HG03097 (cell line): ENCODE data around the gene STX19.

Source experiments
- ATAC-seq: cut with Tn5 transposase; IDR thresholded peaks from one replicate; pipeline ENCODE4 v1.9.1; 2021; ENCODE audit not compliant: unreplicated experiment, low FRiP score

The STX19 gene

DNA sequence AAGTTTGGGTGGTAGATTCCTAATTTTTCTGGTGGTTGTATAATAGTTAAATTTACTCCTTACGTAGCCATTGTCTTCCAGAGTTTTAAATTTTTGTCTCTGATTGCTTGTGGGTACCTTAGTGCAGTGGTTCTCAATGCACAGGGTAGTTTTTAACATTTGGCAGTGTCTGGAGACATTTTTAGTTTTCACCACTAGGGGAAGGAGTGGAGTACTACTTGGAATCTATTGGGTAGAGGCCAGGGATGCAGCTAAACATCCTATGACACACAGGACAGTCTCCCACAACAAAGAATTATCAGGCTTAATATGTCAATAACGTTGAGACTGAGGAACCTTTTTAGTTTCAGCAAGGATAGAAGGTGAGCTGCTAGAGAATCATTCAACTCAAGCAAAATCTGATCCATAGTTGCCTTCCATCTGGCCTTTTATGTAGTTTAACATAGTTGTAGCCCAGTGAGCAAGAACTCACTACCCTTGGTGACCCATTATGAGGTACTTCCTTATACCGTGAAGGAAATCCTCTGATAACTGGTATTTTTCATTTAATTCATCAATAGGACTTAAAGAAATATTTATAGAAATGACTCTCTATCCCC lies 8.6 kb upstream of the STX19 start:
- ATAC-seq, result no peak

DNA sequence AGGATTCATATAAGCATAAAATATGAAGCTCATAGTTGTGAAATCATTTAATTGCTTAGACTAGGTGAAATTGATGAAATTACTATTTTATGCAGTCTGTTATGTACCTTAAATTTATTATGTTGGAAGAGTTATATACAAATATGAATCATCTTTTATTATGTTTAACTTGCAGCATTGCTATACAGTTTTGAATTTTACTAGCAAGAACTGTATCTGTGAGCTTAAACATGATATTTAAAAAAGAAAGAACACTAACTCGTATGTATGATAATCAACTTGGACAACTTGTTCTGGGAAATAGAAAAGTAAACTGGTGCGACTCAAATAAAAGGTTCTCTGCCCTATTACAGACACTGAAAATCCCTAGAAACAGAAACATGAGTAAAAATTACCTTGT lies 1.8 kb downstream of the STX19 start:
- ATAC-seq, result no peak

DNA sequence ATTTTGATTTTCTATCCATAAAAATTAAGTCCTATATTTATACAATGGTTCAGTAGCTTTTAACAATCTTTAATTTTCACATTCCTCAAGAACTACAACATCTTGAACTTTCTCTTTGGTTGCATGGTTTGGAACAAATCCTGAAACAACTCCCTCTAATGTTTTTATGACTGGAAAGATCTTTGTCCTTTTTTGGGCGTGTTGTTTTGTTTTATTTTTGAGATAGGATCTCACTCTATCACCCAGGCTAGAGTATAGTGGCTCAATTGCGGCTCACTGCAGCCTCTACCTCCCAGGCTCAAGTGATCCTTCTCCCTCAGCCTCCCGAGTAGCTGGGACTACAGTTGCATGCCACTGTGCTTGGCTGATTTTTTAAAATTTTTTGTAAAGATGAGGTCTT lies 4.0 kb downstream of the STX19 start:
- no peak for ATAC-seq

DNA sequence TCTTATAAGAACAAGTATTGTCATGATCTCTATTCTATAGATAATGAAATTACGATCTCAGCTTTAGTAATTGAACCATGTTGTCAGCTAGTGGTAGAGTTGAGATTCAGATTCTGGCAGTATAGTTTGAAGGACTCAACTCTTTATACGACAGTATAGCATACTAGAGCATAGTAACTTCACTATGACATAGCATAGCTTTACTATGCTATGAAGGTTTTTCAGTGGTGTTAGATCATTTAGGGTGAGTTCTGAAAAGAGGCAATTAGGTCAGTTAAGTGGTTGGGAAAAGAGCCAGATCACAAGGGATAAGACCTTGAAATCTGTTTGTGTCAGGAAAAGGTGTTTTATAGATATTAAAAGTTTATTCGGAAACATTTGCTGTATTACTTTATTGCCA lies 8.1 kb downstream of the STX19 start:
- ATAC-seq, result no peak

DNA sequence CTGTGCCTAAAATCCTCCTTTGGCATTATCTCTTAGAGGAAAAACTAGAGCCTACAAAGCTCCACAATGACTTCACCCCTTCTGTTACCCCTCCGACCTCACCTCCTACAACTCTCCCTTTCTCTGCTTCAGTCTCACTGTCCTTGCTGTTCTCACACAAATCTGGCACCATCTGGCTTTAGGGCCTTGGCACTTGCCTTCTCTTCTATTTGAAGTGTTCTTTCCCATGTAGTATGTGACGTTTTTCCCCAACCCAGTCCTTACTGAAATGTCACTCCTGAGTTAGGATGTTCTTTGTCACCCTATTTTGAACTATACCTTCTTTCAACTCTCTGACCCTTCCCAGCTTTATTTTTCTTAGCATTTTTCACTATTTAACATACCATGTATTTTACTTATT lies 8.7 kb downstream of the STX19 start:
- no peak for ATAC-seq

DNA sequence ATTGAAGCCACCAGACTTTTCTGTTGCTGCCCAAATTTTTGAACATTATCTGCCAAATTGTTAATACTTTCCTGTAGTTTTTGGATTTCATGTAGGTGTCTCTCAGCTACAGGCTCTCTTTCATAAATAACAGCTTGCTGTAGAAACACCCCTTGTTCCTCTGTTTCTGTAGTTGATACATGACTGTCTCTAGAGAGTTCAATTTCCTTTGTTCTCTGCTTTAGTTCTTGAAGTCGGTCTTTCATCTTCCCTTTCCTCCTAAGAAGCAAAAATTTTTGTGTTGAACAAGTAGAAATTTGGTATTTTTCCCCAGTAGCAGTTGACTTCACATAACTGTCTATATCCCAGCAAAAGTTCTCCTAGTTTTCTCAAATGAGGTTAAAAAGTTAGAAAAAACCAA lies 13.4 kb downstream of the STX19 start:
- no peak for ATAC-seq

DNA sequence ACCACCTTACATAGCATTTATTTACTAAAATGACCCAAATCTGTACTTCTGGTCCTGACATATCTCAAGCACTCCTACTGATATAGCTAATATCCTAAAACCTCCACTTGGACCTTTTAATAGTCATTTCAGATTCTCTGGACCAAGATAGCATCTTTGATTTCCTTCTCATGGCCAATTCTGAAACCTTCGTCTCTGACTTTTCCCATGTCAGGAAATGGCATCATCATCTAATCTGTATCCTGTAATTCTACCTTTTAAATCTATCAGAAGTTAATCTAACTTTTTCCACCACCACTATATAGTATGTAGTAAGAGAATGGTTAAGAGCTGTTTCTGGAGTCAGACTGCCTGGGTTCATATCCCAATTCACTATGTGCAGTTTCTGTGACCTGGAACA lies 16.2 kb downstream of the STX19 start:
- no peak for ATAC-seq

DNA sequence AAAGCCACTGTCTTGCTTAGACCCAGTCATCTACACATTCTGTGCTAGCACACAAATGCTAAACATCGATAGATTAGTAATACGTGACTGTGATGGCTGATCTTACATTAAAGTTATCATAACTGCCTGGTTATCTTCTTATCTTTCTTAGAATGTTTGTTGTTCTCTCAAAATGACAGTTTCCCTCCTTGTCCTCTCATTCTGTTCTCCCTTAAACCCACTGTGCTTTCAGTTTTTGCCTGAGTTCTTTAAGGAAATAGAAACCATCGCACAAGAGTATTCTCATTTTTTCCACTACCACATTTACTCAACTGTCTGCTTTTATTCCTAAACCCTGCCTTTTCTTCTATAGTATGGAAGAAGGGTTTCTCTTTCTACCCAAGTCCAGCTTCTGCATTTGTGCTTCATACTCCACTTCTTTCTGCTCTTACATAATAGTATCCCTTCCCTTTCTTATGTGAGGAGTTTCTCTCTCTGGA lies 17.1 kb downstream of the STX19 start:
- ATAC-seq, result no peak

DNA sequence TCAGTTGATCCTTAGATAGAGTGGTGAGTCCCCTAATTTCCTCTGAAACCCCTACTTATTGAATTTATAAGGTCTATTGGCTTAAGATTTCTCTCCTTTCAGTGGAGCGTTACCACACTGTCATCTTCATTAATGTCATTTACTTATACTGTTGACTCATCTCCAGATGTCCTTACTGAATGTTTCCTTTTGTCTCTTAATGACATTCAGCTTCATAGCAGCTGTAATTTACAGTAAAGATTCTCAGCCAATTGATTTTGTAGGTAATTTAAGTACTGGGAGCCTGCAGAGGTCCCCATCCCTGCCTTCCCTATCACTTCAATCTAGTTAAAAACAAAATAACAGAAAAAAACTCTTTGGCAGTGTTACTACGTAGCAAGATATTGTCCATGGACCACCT lies 18.8 kb downstream of the STX19 start:
- ATAC-seq, result no peak

DNA sequence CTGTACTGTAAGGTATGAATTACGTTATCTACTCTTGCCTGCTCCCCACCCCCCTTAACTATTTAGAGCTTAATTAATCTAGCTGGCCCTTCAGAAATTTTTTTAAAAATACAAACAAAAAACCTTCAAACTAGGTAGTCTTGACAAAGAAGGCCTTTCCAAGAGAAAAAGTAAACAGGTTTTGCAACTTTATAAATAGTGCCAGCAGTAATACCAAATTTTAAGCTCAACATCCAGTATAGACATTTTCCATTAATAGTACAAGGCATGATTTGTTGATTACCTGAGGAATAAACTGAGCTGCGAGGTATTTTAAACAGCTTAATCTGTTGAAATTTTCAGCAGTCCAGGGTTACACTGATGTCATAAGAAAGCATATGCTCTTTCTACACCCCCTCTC lies 20.1 kb downstream of the STX19 start:
- no peak for ATAC-seq

DNA sequence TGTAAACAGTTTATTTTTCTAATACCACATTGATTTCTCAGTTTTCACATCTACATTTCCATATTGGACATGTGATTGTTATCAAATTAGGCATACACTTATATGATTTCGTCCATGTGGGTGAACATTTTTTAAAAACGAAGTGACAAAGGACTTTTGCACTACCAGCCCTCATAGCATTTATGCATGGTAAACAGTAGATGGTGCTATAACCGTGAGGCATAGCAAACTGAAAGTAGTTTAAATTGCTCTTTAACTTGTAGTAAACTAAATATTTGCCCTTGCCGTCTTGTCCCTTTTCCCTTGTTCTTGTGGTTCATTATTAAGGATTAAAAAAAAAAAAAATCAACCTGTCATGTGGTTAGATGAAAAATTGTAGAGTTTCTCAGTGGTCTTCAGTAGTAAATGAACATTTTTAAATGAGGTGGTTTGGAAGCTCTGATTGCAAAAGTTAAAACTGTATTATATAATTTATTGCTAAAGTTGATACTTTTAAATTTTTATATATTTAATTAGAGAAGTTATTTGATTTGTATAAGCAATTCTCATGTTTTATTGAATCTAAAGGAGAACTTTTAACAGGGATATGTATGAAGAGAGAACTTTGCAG lies 24.0 kb downstream of the STX19 start:
- peak; percentile 93 for ATAC-seq

DNA sequence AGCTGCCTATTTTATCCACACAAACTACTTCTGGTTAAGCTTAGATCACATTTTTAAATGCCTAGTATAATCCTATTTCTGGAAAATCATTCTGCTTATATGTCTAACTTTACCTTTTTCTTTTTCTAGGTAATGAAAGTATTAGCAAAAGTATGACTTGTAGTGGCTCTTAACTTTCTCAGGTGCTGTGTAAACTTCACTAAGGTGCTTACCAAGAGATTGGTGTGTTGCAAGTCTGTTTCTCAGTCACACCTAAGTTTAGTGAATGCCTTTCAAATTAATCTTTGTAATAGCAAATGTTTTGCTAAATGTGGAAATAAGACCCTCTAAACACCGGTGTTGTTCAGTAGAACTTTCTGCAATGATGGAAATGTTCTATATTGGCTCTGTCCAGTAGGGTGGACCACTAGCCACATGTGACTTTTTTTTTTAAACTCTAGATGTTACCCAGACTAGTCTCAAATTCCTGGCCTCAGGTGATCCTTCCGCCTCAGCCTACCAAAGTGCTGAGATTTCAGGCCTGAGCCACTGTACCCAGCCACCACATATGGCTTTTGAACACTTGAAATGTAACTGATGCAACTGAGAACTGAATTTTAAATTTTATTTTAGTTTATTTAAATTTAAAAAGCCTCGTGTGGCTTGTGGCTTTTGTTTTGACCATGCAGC lies 26.4 kb downstream of the STX19 start:
- no peak for ATAC-seq

DNA sequence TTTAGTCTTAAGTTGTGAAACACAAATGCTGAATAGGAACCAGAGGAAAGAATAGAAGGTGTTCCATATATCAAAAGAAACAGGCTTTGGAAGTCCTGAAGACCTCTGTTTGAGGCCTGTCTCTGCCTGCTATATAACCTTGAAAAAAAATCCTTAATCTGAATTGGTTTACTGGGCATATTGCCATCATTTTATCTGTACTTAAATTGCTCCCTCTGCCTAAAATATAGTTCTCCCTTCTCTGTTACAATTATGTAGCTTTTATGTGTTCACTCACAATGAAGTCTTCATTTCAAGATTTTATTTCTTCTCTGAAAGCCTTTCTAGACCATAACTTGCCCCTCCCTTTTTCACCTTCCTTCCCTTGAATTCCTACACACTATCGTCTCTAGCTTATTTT lies 27.2 kb downstream of the STX19 start:
- ATAC-seq, result no peak

DNA sequence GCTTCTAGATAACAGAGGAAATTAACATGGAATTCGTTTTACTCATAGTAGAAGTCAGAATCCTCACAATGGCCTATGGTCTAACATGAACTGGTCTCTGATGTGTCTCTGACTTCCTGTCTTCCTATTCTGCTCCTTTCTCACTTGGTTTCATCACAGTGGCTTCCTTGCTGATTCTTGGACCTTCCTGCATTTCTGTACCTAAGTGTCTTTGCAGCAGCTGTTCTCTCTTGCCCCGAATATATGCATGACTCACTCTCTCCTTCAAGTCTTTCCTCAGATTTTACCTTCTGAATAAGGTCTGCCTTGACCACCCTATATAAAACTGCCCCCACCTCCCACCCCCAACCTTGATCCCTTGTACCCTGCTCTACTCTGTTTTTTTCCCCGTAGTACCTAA lies 34.3 kb downstream of the STX19 start:
- ATAC-seq, result no peak

DNA sequence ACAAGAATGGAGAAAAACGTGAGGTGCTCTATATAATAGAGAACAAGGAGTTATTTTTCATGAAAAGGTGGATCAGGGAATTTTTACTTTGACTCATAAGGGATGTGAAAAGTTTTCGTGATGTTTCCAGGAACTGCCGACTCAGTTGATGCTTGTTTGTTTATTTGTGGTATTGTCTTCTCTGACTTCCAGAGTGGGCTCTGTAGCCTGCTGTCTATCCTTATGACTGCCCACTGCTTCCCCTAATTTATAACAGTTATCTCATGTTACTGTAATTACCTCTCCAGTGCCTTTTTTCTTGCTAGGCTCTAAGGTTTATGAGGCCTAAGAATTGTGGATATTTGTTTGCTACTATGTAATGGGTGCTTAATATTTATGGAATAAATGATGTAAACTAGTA lies 36.2 kb downstream of the STX19 start:
- ATAC-seq, result no peak

DNA sequence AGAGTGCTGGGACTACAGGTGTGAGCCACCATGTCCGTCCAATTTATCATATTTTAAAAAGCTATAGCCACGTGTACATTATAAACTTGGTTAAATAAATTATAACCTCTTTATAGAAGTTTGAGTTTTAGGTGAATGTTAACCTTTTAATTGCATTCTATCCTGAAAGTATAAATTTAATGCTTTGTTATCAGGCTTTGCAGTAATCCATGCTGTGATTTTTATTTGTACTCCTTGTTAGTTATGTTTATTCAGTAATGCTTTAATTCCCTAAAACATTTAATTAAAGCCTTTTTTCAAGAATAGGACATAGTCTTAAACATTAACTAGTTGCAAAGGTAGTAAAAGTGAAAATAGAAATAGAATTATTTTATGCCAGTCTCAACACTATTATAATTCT lies 36.8 kb downstream of the STX19 start:
- no peak for ATAC-seq

DNA sequence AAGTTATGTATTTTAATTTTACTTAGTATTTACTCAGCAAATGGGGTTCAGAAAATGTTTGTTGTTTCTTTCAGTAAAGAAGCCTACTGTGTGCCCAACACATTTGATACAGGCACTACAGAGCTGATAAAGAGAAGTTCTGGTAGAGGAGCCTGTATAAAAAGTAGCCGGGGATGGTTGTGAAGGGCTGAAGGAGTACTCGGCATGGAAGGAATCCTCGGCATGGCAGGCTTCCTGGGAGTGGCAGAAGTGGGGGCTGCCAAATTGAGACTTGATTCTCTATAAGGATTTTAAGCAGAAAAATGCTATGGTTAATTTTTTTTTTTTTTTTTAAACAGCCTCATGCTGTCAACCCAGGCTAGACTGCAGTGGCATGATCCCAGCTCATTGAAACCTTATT lies 39.2 kb downstream of the STX19 start:
- ATAC-seq, result no peak

DNA sequence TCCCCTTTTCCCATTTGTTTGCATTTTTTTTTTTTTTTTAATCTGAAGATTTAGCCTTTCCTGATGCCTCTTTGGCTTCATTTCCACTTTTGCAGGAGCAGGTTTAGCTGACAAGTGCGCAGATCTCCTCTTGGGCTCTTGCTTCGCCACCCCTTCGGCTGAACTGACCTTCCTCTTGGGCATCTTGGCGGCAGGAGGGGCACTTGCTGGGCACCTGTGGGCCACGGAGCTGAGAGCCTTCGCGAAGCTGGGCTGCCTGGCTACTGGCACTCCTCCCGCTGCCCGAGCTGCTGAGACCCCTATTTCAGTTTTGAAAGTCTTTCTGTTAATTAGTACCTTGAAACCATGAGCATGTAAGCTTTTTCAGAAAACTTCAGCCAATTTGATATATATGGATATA lies 39.6 kb downstream of the STX19 start:
- no peak for ATAC-seq

DNA sequence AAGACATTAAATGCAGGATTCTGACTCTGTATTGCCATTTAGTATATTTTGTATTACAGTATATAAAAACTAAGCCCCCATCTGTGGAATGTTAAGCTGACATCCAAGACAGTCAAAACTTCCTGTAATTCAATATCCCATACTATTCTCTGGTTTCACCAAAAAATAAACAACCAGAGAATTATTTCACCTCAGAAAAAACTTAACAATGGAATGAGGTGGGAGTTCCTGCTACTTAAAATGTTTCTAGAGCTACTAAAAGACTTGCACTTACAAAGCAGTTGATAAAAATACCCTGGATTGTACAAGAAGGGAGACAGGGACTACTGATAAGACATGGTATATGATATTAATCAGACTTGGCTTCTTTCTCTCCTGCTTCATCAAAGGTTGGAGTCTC lies 40.1 kb downstream of the STX19 start:
- ATAC-seq, result no peak

DNA sequence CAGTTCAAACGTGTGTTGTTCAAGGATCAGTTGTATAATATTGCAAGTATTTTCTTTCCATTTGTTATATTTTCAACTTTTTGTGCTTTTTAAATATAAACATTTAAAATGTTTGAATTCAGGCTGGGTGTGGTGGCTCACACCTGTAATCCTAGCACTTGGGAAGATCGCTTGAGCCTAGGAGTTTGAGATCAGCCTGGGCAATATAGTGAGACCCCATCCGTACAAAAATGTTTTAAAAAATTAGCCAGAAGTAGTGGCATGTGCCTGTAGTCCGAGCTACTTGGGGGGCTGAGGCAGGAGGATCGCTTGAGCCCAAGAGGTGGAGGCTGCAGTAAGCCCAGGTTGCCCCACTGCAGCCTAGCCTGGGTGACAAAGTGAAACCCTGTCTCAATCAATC lies 43.8 kb downstream of the STX19 start:
- ATAC-seq, result no peak

DNA sequence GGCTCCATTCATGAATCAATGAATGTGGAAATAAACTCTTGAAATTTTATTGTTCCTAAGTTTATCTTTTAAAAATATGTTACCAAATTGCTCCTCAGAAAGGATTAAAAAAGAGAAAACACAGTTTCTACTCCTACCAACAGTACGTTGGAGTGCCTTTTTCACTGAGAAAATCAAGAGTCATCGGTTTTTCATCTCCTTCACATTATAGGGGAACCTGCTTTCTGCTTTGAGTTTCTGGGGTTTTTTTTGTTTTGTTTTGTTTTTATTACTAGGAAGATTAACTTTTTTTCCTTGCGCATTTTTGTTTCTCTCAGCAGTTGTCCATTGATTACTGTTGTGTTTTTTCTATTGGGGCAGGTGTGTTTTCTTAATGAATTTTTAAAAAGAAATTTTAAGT lies 45.0 kb downstream of the STX19 start:
- ATAC-seq, result no peak

DNA sequence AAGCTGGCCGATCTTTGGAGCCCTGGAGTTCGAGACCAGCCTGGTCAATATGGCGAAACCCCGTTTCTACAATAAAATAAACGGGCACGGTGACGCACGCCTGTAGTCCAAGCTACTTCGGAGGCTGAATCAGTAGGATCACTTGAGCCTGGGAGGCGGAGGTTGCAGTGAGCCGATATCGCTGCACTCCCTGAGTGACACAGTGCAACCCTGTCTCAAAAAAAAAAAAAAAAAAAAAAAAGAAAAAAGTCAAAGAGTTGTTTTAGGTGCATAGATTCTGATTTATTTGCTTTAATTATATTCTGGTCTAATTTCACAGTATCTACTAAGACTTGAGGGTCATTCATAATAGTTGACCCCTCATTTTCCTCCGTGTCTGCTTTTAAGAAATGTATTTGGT lies 46.7 kb downstream of the STX19 start:
- no peak for ATAC-seq
